ENCODE results near the gene CAND2. TPM values are rescaled to one million over a fixed set of nuclear protein-coding genes. Genes with fewer than 3 reads are reported as not detected.
A peak's percentile ranks its signal among the peaks of the same experiment; 100 is the strongest.

CAND2 gene
- total and polyA plus RNA-seq, 9 of the 15 experiments (the other 6 are each of a cell fraction or from before 2014, with no cell fraction given) = 0.91 to 14.9 (median 4.3) TPM

- TF ChIP-seq ARHGAP35 (IDR thresholded peaks at IDR 0.05; ENCODE audit: partially characterized antibody) = no peak
- peak; percentile 89 for TF ChIP-seq TBP (optimal IDR thresholded peaks at IDR 0.05; ENCODE audit: low read depth, low read length)
- TF ChIP-seq NFIC (IDR thresholded peaks at IDR 0.05) = no peak
- no peak for TF ChIP-seq ZNF707 (CRISPR knock-in tag; conservative IDR thresholded peaks at IDR 0.05)
- TF ChIP-seq TRIM24 (IDR thresholded peaks at IDR 0.05) = no peak
- no peak for TF ChIP-seq ZNF830 (CRISPR knock-in tag; IDR thresholded peaks at IDR 0.05)
- TF ChIP-seq RFX5 (IDR thresholded peaks at IDR 0.05; ENCODE audit: low read depth, low read length) = no peak
- TF ChIP-seq RBBP5 (IDR thresholded peaks at IDR 0.05; ENCODE audit: borderline replicate concordance, insufficient read depth, low read length, poor library complexity, severe bottlenecking) = no peak
- TF ChIP-seq SUPT5H (IDR thresholded peaks at IDR 0.05) = 0 out of 2 replicates have a peak, but pooled peaks have one; percentile 33
- TF ChIP-seq KDM5B (IDR thresholded peaks at IDR 0.05; ENCODE audit: insufficient replicate concordance, low read depth, low read length) = no peak
- TF ChIP-seq TRIM25 (IDR thresholded peaks at IDR 0.05; ENCODE audit: borderline replicate concordance) = no peak
- TF ChIP-seq CHCHD3 (CRISPR knock-in tag; IDR thresholded peaks at IDR 0.05) = no peak
- TF ChIP-seq KLF6 (CRISPR knock-in tag; IDR thresholded peaks at IDR 0.05; ENCODE audit: borderline replicate concordance) = no peak
- TF ChIP-seq ARID2 (IDR thresholded peaks at IDR 0.05) = no peak
- TF ChIP-seq NRF1 (conservative IDR thresholded peaks at IDR 0.05 in 1 of 2, IDR thresholded peaks at IDR 0.05 in 1 of 2) = no peak
- TF ChIP-seq L3MBTL2 (IDR thresholded peaks at IDR 0.05) = peak; percentile 88
- TF ChIP-seq NFRKB (IDR thresholded peaks at IDR 0.05; ENCODE audit: low read depth) = no peak
- TF ChIP-seq ZNF324 (CRISPR knock-in tag; IDR thresholded peaks at IDR 0.05) = no peak
- TF ChIP-seq TFAM (CRISPR knock-in tag; conservative IDR thresholded peaks at IDR 0.05) = no peak
- no peak for TF ChIP-seq SFPQ (IDR thresholded peaks at IDR 0.05; ENCODE audit: low read depth, low read length)
- no peak for TF ChIP-seq GABPA (tag; conservative IDR thresholded peaks at IDR 0.05; ENCODE audit: low read depth)
- TF ChIP-seq GTF2F1 (IDR thresholded peaks at IDR 0.05; ENCODE audit: low read depth, low read length) = no peak
- TF ChIP-seq ZBTB12 (CRISPR knock-in tag; IDR thresholded peaks at IDR 0.05) = no peak
- peak; percentile 42 to 53 for TF ChIP-seq E2F6 (IDR thresholded peaks at IDR 0.05; ENCODE audit: borderline replicate concordance in 1 of 2, extremely low read depth in 1 of 2, insufficient read depth in 1 of 2, insufficient read length in 1 of 2, low read depth in 1 of 2, low read length in 1 of 2, poor library complexity in 1 of 2, severe bottlenecking in 1 of 2)
These were observed 14.2 kb upstream of the CAND2 start (continued) for GRCh38 chr3:12782172-12782815.

Measured in K562 (cell line).